Stomach (tissue), 9 donors: ENCODE data around the gene TRAF3IP1. TPM values are rescaled to one million over a fixed set of nuclear protein-coding genes. Genes with fewer than 3 reads are reported as not detected.

Source experiments
- DNase-seq, 2 donors: peaks; one replicate each; pipeline versions ENCODE4 v3.0.0 to v3.0.0-alpha.2; 2013 to 2019
- H3K27ac ChIP-seq, 5 donors: fragments of 200-600 bp in 4 of 5; sonication (generic) in 4 of 5; one replicate each; pipeline ENCODE4 v1.5.1; 2013 to 2019; ENCODE audit warnings: mild to moderate bottlenecking in 1 of 5, moderate library complexity in 1 of 5
- H3K27me3 ChIP-seq, 3 donors: fragments of 200-600 bp; sonication (generic); one replicate each; pipeline ENCODE4 v1.5.1; 2017 to 2019; ENCODE audit warnings: mixed run types in 1 of 3
- H3K36me3 ChIP-seq, 4 donors: fragments of 200-600 bp; sonication (generic); 1 replicate in 3 of 4; 2 replicates in 1 of 4; pipeline ENCODE4 v1.5.1; 2016 to 2019
- H3K4me1 ChIP-seq, 4 donors: fragments of 200-600 bp; sonication (generic); one replicate each; pipeline ENCODE4 v1.5.1; 2016 to 2019
- H3K4me3 ChIP-seq, 4 donors: fragments of 200-600 bp; sonication (generic) in 3 of 4; one replicate each; pipeline ENCODE4 v1.5.1; 2016 to 2019; ENCODE audit warnings: mild to moderate bottlenecking in 1 of 4
- H3K9me3 ChIP-seq, 4 donors: fragments of 200-600 bp; sonication (generic); one replicate each; pipeline ENCODE4 v1.5.1; 2016 to 2019
- EP300 ChIP-seq: sonication (generic); formaldehyde crosslinking; IDR thresholded peaks from one replicate; pipeline ENCODE4 v1.6.1; 2017; ENCODE audit warnings: antibody characterized with exemption
- POLR2A ChIP-seq, 4 donors: fragments of 450-650 bp; IDR thresholded peaks; one replicate each; pipeline ENCODE4 v1.6.1; 2016; ENCODE audit warnings: antibody characterized with exemption in 4 of 4, control low read depth in 2 of 4, mild to moderate bottlenecking in 1 of 4, moderate library complexity in 1 of 4
- POLR2AphosphoS5 ChIP-seq, 3 donors: sonication (generic); formaldehyde crosslinking; IDR thresholded peaks; one replicate each; pipeline ENCODE4 v1.6.1; 2016; ENCODE audit warnings: antibody characterized with exemption in 3 of 3
- WGBS, 5 donors: extraction: QIAGEN DNeasy Blood & Tissue Kit in 3 of 5; methylation state at CpG; one replicate each; pipeline versions ENCODE4 v1.1.5 to v1.1.7; 2013 to 2018; 5-methylcytosine and 5-hydroxymethylcytosine counted together
- intact Hi-C: fragments of 100-400 bp; cut with DNase I; formaldehyde crosslinking; loops from one replicate; pipeline ENCODE4 v1.15.1; 2023; ENCODE audit warnings: low total_unique reads
- polyA plus RNA-seq, 3 donors: library from polyadenylated mRNA; stranded (reverse); fragments of 200-250 nt; gene quantifications; one replicate each; pipeline ENCODE4 v1.2.3, GENCODE V29; 2013
- total RNA-seq, 5 donors: library from RNA; depleted of rRNA; stranded (reverse); fragments of >200 nt; gene quantifications; one replicate each; pipeline versions ENCODE4 v1.1.0 to v1.2.3, GENCODE V29; 2014 to 2016
- TF ChIP-seq, protein P1 (sequence below), 7 experiments: fragments of 450-650 bp in 4 of 7; fragments of 200-600 bp in 3 of 7; sonication (generic) in 3 of 7; IDR thresholded peaks; one replicate each; pipeline ENCODE4 v1.5.1; 2016 to 2019; ENCODE audit warnings: antibody characterized with exemption in 7 of 7, control low read depth in 2 of 7, mild to moderate bottlenecking in 1 of 7
- donor health status: healthy with polysubstance abuse.
- donor health status: Bipolar disorder and iron deficiency.
- donor health status: healthy.

The TRAF3IP1 gene
- total and polyA plus RNA-seq, 8 donors = 0.58 to 21.1 (median 10.8) TPM

DNA sequence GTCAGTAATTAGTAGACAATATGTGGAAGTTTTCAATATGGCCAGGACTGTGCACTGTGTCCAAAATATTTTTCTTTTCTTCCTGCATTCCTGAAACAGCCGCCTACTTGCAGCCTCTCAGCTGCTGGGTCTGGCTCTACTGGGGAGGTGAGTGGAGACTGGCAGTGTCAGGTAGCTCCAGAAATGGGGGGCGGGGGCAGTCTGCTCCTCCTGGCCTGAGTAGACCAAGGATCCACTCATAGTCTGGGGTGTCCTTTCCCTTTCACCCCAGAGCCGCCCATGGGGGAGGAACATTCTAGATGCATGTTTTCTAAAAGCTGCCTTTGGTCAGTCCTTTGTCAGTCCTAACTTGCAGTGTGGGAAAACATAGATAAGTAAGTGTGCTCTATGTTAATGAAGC lies 23.7 kb downstream of the TRAF3IP1 start:
- H3K4me1 ChIP-seq = peaks cover 5 to 20% (median 8%) of the 10 kb centered on the region in 4 donors
- intact Hi-C loops = no loop called here
- no peak for TF ChIP-seq EP300
- TF ChIP-seq, protein P1, sequence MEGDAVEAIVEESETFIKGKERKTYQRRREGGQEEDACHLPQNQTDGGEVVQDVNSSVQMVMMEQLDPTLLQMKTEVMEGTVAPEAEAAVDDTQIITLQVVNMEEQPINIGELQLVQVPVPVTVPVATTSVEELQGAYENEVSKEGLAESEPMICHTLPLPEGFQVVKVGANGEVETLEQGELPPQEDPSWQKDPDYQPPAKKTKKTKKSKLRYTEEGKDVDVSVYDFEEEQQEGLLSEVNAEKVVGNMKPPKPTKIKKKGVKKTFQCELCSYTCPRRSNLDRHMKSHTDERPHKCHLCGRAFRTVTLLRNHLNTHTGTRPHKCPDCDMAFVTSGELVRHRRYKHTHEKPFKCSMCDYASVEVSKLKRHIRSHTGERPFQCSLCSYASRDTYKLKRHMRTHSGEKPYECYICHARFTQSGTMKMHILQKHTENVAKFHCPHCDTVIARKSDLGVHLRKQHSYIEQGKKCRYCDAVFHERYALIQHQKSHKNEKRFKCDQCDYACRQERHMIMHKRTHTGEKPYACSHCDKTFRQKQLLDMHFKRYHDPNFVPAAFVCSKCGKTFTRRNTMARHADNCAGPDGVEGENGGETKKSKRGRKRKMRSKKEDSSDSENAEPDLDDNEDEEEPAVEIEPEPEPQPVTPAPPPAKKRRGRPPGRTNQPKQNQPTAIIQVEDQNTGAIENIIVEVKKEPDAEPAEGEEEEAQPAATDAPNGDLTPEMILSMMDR (IDR thresholded peaks at IDR 0.05) = no peak
- TF ChIP-seq POLR2AphosphoS5 (IDR thresholded peaks at IDR 0.05) = no peak
- TF ChIP-seq POLR2A (IDR thresholded peaks at IDR 0.05) = no peak
- no peaks in the 10 kb centered on the region for H3K27me3 ChIP-seq
- no peak for DNase-seq
- H3K27ac ChIP-seq = no peak overlapping the region
- H3K9me3 ChIP-seq = no peaks in the 10 kb centered on the region
- no peak overlapping the region for H3K4me3 ChIP-seq
- WGBS, 5 donors = 39 to 67% (median 45%) methylated on average over 3 of the region's 3 CpGs
- peaks cover 0 to 47% (median 36%) of the 10 kb centered on the region in 4 donors for H3K36me3 ChIP-seq

DNA sequence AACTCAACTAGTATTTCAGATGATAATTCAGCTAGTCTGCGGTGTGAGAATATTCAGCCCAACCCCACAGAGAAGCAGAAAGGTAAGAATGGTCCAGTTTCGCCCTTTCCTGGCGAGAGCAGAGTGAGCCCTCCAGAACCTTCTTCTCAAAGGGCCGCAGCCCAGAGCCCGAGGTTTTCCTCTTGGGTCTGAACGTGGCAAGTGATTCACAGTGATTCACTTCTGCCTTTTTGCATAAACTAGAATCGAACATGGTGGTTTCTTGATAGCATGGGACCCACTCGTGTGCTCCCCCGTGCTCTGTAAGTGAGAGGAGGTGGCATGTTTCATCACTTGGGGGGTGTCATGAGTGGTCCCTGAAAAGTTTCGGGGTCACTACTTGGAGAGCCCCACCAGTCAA lies 24.2 kb downstream of the TRAF3IP1 start:
- no peak for DNase-seq
- Histone ChIP-seq H3K4me3 (no peak overlapping the region), H3K9me3 (no peaks in the 10 kb centered on the region), H3K27ac (no peak overlapping the region), H3K27me3 (no peaks in the 10 kb centered on the region), H3K4me1 (peaks cover 5 to 18% (median 7%) of the 10 kb centered on the region in 4 donors), H3K36me3 (peaks cover 5 to 47% (median 36%) of the 10 kb centered on the region in 4 donors)
- WGBS, 5 donors = 78 to 87% (median 85%) methylated on average over 10 of the region's 10 CpGs
- intact Hi-C loops = no loop called here
- no peak for TF ChIP-seq POLR2A (IDR thresholded peaks at IDR 0.05)
- TF ChIP-seq POLR2AphosphoS5 (IDR thresholded peaks at IDR 0.05) = no peak
- TF ChIP-seq, protein P1 (IDR thresholded peaks at IDR 0.05) = no peak
- no peak for TF ChIP-seq EP300

DNA sequence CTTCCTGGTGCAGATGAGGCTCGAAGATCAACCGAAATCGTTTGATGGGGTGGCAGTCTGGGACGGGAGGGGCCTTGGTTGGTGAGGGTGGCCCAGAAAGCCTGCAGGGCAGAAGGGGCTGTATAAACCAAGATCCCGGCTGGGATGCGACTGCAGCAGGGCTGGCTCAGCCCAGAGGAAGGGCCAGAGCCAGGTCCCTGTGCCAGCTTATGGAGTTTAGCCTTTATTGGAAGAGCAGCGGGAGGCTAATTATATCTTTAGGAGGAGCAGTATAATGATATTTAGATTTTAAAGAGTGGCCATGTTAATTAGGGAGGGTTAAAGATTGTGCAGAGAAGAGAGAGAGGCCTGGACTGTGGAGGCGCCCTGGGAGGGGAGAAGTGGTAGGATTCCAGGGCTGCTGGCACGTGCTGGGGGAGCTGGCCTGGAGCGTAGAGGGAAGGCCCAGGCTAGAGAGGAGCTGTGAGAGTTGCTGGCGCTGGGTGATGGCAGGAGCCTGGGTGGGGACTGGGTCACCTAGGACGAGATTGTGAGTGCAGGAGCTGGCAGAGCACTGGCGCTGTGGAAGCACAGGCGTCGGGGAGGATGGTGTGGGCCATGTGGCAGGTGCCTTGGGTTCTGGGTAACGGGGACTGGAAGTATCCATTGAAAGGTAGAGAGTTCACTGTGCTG lies 25.1 kb downstream of the TRAF3IP1 start:
- intact Hi-C loops = no loop called here
- H3K36me3 ChIP-seq = peaks cover 10 to 54% (median 44%) of the 10 kb centered on the region in 4 donors
- WGBS, 5 donors = 89 to 95% (median 91%) methylated on average over 16 of the region's 16 CpGs
- H3K4me3 ChIP-seq = no peak overlapping the region
- H3K4me1 ChIP-seq = peaks cover 0 to 15% (median 5%) of the 10 kb centered on the region in 4 donors
- no peak overlapping the region for H3K27ac ChIP-seq
- TF ChIP-seq POLR2AphosphoS5 (IDR thresholded peaks at IDR 0.05) = no peak
- TF ChIP-seq EP300 = no peak
- no peak for TF ChIP-seq POLR2A (IDR thresholded peaks at IDR 0.05)
- TF ChIP-seq, protein P1 (IDR thresholded peaks at IDR 0.05) = no peak
- no peaks in the 10 kb centered on the region for H3K27me3 ChIP-seq
- no peak for DNase-seq
- H3K9me3 ChIP-seq = no peaks in the 10 kb centered on the region

DNA sequence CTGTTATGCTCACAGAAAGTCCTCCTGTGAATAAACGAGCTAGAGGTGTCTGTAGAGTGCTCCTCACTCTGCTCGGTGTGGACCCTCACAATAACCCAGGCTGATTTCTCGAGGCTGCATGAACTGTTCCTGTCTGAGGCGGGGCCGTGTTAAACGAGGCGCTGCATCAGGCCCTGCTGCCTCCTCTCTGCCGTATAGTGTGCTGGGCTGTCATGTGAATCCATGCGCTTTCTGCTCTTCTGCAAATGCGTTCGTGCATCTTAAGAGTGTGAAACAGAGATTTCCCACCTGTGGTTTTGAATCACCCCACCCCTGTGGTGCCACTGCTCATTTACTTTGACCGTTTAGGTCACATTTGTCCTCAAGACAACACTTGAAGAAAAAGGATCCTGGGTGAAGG lies 26.2 kb downstream of the TRAF3IP1 start:
- H3K4me3 ChIP-seq = no peak overlapping the region
- no peaks in the 10 kb centered on the region for H3K9me3 ChIP-seq
- TF ChIP-seq, protein P1 (IDR thresholded peaks at IDR 0.05) = no peak
- TF ChIP-seq EP300 (no peak), POLR2A (IDR thresholded peaks at IDR 0.05) (no peak), POLR2AphosphoS5 (IDR thresholded peaks at IDR 0.05) (no peak)
- no peak for DNase-seq
- intact Hi-C loops = no loop called here
- H3K4me1 ChIP-seq = peaks cover 0 to 13% (median 5%) of the 10 kb centered on the region in 4 donors
- no peaks in the 10 kb centered on the region for H3K27me3 ChIP-seq
- H3K36me3 ChIP-seq = peaks cover 10 to 63% (median 53%) of the 10 kb centered on the region in 4 donors
- H3K27ac ChIP-seq = no peak overlapping the region
- 83 to 92% (median 86%) methylated on average over 11 to 12 of the region's 12 CpGs for WGBS, 5 donors
